ENCODE measurements around the gene KLF18.
"Not testable (repeated sequence)": the region's sequence is repeated elsewhere in the genome, so short reads cannot be mapped to it uniquely, and the experiment has no call there.

The KLF18 gene

DNA sequence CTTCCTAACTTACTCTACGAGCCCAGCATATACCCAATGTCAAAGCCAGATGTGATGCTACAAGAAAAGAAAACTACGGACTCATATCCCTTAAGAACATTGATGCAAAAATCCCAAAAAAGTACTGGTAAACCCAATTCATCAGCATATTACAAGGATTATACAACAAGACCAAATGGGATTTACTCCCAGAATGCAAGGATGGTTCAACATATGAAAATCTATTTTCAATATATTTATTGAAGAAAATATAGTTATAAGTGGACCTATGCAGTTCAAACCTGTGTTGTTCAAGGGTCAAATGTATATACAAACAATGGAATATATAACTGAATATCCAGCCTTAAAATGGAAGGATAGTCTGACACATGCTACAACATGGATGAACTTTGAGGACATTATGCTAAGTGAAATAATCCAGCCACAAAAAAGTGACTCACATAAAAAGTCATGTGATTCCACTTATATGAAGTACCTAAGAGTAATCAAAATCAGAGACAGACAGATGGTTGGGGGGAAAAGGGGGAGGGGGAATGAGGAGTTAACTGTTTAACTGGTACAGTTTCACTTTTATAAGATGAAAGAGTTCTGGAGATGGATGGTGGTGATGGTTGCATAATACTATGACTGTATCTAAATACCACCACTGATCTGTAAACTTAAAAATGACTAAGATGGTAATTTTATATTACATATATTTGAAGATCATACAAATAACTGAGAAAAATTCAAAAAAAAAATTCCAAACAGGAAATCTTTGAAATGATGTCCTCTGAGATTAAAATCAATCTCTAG lies 3.7 kb upstream of the KLF18 start:
- no peaks in the 10 kb centered on the region for H3K27me3 ChIP-seq (ENCODE audit: insufficient read depth, low read length)
- no peak overlapping the region for H2AK5ac ChIP-seq (ENCODE audit: low read length)
- no peaks in the 10 kb centered on the region for H3K79me2 ChIP-seq (ENCODE audit: control insufficient read depth, insufficient read depth, low read length, poor library complexity)
- H3K4ac ChIP-seq (ENCODE audit: low read depth, low read length) = no peak overlapping the region
- H3K4me3 ChIP-seq (ENCODE audit: low read depth, low read length) = no peak overlapping the region
- no peak overlapping the region for H4K91ac ChIP-seq (ENCODE audit: low read depth, low read length)
- H4K8ac ChIP-seq (ENCODE audit: low read depth, low read length) = no peak overlapping the region
- H2BK5ac ChIP-seq (ENCODE audit: low read depth, low read length, poor library complexity) = no peak overlapping the region
- H2BK120ac ChIP-seq (ENCODE audit: insufficient read depth, low read length, poor library complexity) = no peak overlapping the region
- H3K9me3 ChIP-seq (ENCODE audit: insufficient read depth, low read depth, low read length) = peaks cover 2% of the 10 kb centered on the region
- H4K12ac ChIP-seq (ENCODE audit: low read depth, low read length) = no peak overlapping the region
- no peak overlapping the region for H2BK12ac ChIP-seq (ENCODE audit: low read length)
- H3K14ac ChIP-seq (ENCODE audit: low read length) = no peak overlapping the region
- no peak overlapping the region for H3K18ac ChIP-seq (ENCODE audit: low read length)
- no peak overlapping the region for H3K23ac ChIP-seq (ENCODE audit: low read length)
- H2AFZ ChIP-seq (ENCODE audit: insufficient read depth, low read length, poor library complexity) = no peak overlapping the region
- no peaks in the 10 kb centered on the region for H3K36me3 ChIP-seq (ENCODE audit: control insufficient read depth in 1 of 2, insufficient read depth in 2 of 2, low read length in 2 of 2)
- no peaks in the 10 kb centered on the region for H3K4me1 ChIP-seq (ENCODE audit: control insufficient read depth in 1 of 2, insufficient read depth in 2 of 2, low read length in 2 of 2)
- WGBS (ENCODE audit: extremely low coverage, insufficient coverage, insufficient read length) = no CpG with 5 or more reads among the region's 2 CpGs
- DNase-seq = no peak
- H3K79me1 ChIP-seq (ENCODE audit: low read length) = no peaks in the 10 kb centered on the region
- no peak overlapping the region for H3K9ac ChIP-seq (ENCODE audit: low read length)
- H3K4me2 ChIP-seq (ENCODE audit: low read length) = no peak overlapping the region
- no peak overlapping the region for H3K27ac ChIP-seq (ENCODE audit: low read depth, low read length)

DNA sequence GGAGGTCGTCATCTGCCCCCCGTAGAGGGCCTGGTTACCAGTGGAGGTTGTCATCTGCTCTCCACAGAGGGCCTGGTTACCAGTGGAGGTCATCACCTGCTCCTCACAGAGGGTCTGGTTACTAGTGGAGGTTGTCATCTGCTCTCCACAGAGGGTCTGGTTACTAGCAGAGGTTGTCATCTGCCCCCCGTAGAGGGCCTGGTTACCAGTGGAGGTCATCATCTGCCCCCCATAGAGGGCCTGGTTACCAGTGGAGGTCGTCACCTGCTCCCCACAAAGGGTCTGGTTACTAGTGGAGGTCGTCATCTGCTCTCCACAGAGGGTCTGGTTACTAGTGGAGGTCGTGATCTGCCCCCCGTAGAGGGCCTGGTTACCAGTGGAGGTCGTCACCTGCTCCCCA lies 1.9 kb downstream of the KLF18 start:
- WGBS (ENCODE audit: extremely low coverage, insufficient coverage, insufficient read length) = no CpG with 5 or more reads among the region's 8 CpGs
- H3K9me3 ChIP-seq (ENCODE audit: insufficient read depth, low read depth, low read length); H2BK120ac ChIP-seq (ENCODE audit: insufficient read depth, low read length, poor library complexity); H3K23ac ChIP-seq (ENCODE audit: low read length); H3K4me3 ChIP-seq (ENCODE audit: low read depth, low read length); H3K4me1 ChIP-seq (ENCODE audit: control insufficient read depth in 1 of 2, insufficient read depth in 2 of 2, low read length in 2 of 2); H4K8ac ChIP-seq (ENCODE audit: low read depth, low read length); DNase-seq; H2BK5ac ChIP-seq (ENCODE audit: low read depth, low read length, poor library complexity); H2AFZ ChIP-seq (ENCODE audit: insufficient read depth, low read length, poor library complexity); H4K91ac ChIP-seq (ENCODE audit: low read depth, low read length); H3K14ac ChIP-seq (ENCODE audit: low read length); H3K4me2 ChIP-seq (ENCODE audit: low read length); H4K12ac ChIP-seq (ENCODE audit: low read depth, low read length); H2BK12ac ChIP-seq (ENCODE audit: low read length); H3K18ac ChIP-seq (ENCODE audit: low read length); H3K36me3 ChIP-seq (ENCODE audit: control insufficient read depth in 1 of 2, insufficient read depth in 2 of 2, low read length in 2 of 2); H3K27me3 ChIP-seq (ENCODE audit: insufficient read depth, low read length); H3K27ac ChIP-seq (ENCODE audit: low read depth, low read length); H3K9ac ChIP-seq (ENCODE audit: low read length); H2AK5ac ChIP-seq (ENCODE audit: low read length); H3K4ac ChIP-seq (ENCODE audit: low read depth, low read length); H3K79me1 ChIP-seq (ENCODE audit: low read length); H3K79me2 ChIP-seq (ENCODE audit: control insufficient read depth, insufficient read depth, low read length, poor library complexity): not testable (repeated sequence)

DNA sequence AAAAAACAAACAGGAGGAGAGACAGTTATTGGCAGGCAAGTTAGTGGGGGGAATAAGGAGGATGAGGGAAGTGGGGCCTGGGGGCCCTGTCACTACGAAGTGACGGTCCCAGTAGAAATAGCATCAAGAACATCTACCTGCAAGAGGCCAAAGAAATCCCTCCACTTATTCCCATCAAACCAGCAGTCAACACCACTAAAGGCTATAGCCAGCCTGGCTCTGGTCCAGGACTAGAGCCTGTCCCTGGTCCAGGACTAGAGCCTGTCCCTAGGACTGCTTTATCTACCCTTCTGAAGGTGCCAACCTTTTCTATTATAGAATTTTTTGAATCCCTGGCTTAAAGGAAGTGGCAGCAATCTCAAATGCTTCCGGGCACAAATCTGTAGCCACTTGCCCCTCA lies 3.2 kb downstream of the KLF18 start:
- Histone ChIP-seq H3K27ac (ENCODE audit: low read depth, low read length) (no peak overlapping the region), H3K23ac (ENCODE audit: low read length) (no peak overlapping the region), H3K79me2 (ENCODE audit: control insufficient read depth, insufficient read depth, low read length, poor library complexity) (no peaks in the 10 kb centered on the region), H3K4ac (ENCODE audit: low read depth, low read length) (no peak overlapping the region), H2AFZ (ENCODE audit: insufficient read depth, low read length, poor library complexity) (no peak overlapping the region), H2BK12ac (ENCODE audit: low read length) (no peak overlapping the region), H3K4me2 (ENCODE audit: low read length) (no peak overlapping the region), H4K8ac (ENCODE audit: low read depth, low read length) (no peak overlapping the region), H3K9me3 (ENCODE audit: insufficient read depth, low read depth, low read length) (peaks cover 2% of the 10 kb centered on the region), H3K27me3 (ENCODE audit: insufficient read depth, low read length) (no peaks in the 10 kb centered on the region), H3K4me3 (ENCODE audit: low read depth, low read length) (no peak overlapping the region), H3K9ac (ENCODE audit: low read length) (no peak overlapping the region), H2AK5ac (ENCODE audit: low read length) (no peak overlapping the region), H3K36me3 (ENCODE audit: control insufficient read depth in 1 of 2, insufficient read depth in 2 of 2, low read length in 2 of 2) (no peaks in the 10 kb centered on the region), H4K12ac (ENCODE audit: low read depth, low read length) (no peak overlapping the region), H2BK120ac (ENCODE audit: insufficient read depth, low read length, poor library complexity) (no peak overlapping the region), H4K91ac (ENCODE audit: low read depth, low read length) (no peak overlapping the region), H3K14ac (ENCODE audit: low read length) (no peak overlapping the region), H3K18ac (ENCODE audit: low read length) (no peak overlapping the region), H2BK5ac (ENCODE audit: low read depth, low read length, poor library complexity) (no peak overlapping the region), H3K4me1 (ENCODE audit: control insufficient read depth in 1 of 2, insufficient read depth in 2 of 2, low read length in 2 of 2) (no peaks in the 10 kb centered on the region), H3K79me1 (ENCODE audit: low read length) (no peaks in the 10 kb centered on the region)
- DNase-seq = no peak
- WGBS (ENCODE audit: extremely low coverage, insufficient coverage, insufficient read length) = no CpG with 5 or more reads among the region's 3 CpGs

DNA sequence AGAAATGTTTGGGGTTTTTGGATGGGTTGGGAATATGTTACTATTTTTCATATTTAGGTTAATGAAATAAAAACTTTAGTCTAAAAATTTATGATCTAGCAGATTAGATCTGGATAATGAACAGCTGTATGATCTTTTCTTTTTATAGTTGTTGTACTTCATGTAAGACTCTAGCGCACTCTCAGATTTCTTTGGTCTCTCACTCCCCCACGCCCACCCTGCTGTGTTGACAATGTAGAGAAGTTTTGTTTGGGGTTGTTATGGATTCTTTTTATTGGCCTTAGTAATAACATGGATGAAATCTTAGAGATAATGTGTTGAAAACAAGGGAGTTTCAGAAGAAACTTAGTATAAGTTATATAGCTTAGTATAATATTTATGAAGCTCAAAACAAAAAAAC lies 5.5 kb downstream of the KLF18 start:
- H3K4me1 ChIP-seq (ENCODE audit: control insufficient read depth in 1 of 2, insufficient read depth in 2 of 2, low read length in 2 of 2) = no peaks in the 10 kb centered on the region

More for the DNA sequence above, 5.5 kb downstream of the KLF18 start:
- Histone ChIP-seq H3K4me3 (ENCODE audit: low read depth, low read length) (no peak overlapping the region), H3K27ac (ENCODE audit: low read depth, low read length) (no peak overlapping the region), H4K91ac (ENCODE audit: low read depth, low read length) (no peak overlapping the region), H4K12ac (ENCODE audit: low read depth, low read length) (no peak overlapping the region), H3K4ac (ENCODE audit: low read depth, low read length) (no peak overlapping the region), H3K79me1 (ENCODE audit: low read length) (no peaks in the 10 kb centered on the region), H3K23ac (ENCODE audit: low read length) (no peak overlapping the region), H2BK5ac (ENCODE audit: low read depth, low read length, poor library complexity) (no peak overlapping the region), H3K14ac (ENCODE audit: low read length) (no peak overlapping the region), H2AFZ (ENCODE audit: insufficient read depth, low read length, poor library complexity) (no peak overlapping the region), H3K4me2 (ENCODE audit: low read length) (no peak overlapping the region), H3K9ac (ENCODE audit: low read length) (no peak overlapping the region), H2BK120ac (ENCODE audit: insufficient read depth, low read length, poor library complexity) (no peak overlapping the region), H2BK12ac (ENCODE audit: low read length) (no peak overlapping the region), H3K27me3 (ENCODE audit: insufficient read depth, low read length) (no peaks in the 10 kb centered on the region), H3K9me3 (ENCODE audit: insufficient read depth, low read depth, low read length) (peaks cover under 1% of the 10 kb centered on the region), H3K36me3 (ENCODE audit: control insufficient read depth in 1 of 2, insufficient read depth in 2 of 2, low read length in 2 of 2) (no peaks in the 10 kb centered on the region), H2AK5ac (ENCODE audit: low read length) (no peak overlapping the region), H4K8ac (ENCODE audit: low read depth, low read length) (no peak overlapping the region), H3K18ac (ENCODE audit: low read length) (no peak overlapping the region), H3K79me2 (ENCODE audit: control insufficient read depth, insufficient read depth, low read length, poor library complexity) (no peaks in the 10 kb centered on the region)
- WGBS (ENCODE audit: extremely low coverage, insufficient coverage, insufficient read length) = no CpG with 5 or more reads among the region's 2 CpGs
- DNase-seq = no peak

All from trophoblast cell (in vitro differentiated cells and primary cell).